ENCODE results near the gene TBC1D16. TPM values are rescaled to one million over a fixed set of nuclear protein-coding genes. Genes with fewer than 3 reads are reported as not detected.

The TBC1D16 gene
- total and polyA plus RNA-seq, 5 donors from 2014 or later: 0.06 to 0.72 (median 0.13) TPM

GRCh38 chr17:79916991-79917901, 118.4 kb downstream of the TBC1D16 start:
- Mint-ChIP-seq H3K9me3 (no peaks in the 10 kb centered on the region), H3K27me3 (peaks cover 4% of the 10 kb centered on the region), H3K27ac (peak overlapping the region in 1 of 3 donors; percentile 56)

GRCh38 chr17:79916506-79916905, 119.2 kb downstream of the TBC1D16 start:
- Mint-ChIP-seq H3K27me3 (peaks cover 4% of the 10 kb centered on the region), H3K27ac (no peak overlapping the region), H3K4me3 (no peak overlapping the region), H3K36me3 (no peaks in the 10 kb centered on the region), H3K4me1 (peaks cover 0 to 1% (median 0%) of the 10 kb centered on the region in 4 donors), H3K9me3 (no peaks in the 10 kb centered on the region)
- Histone ChIP-seq H3K4me1 (ENCODE audit: control insufficient read depth, insufficient read depth, low read length, poor library complexity, severe bottlenecking) (no peaks in the 10 kb centered on the region), H3K27me3 (ENCODE audit: control insufficient read depth, insufficient read depth, low read length) (no peaks in the 10 kb centered on the region), H3K4me3 (ENCODE audit: low read depth, low read length) (no peak overlapping the region), H3K27ac (ENCODE audit: insufficient read depth, low read length, poor library complexity, severe bottlenecking) (no peak overlapping the region), H3K9me3 (ENCODE audit: control insufficient read depth in 2 of 2, low read length in 2 of 2) (no peaks in the 10 kb centered on the region), H3K36me3 (ENCODE audit: control insufficient read depth, insufficient read depth, low read length) (no peaks in the 10 kb centered on the region)
- DNase-seq (no peak), ATAC-seq (ENCODE audit: low read depth in 2 of 2) (no peak)

More at GRCh38 chr17:79916991-79917901, 118.4 kb downstream of the TBC1D16 start:
- Histone ChIP-seq H3K27me3 (ENCODE audit: control insufficient read depth, insufficient read depth, low read length) (no peaks in the 10 kb centered on the region), H3K36me3 (ENCODE audit: control insufficient read depth, insufficient read depth, low read length) (no peaks in the 10 kb centered on the region), H3K9me3 (ENCODE audit: control insufficient read depth in 2 of 2, low read length in 2 of 2) (no peaks in the 10 kb centered on the region), H3K4me3 (ENCODE audit: low read depth, low read length) (no peak overlapping the region), H3K27ac (ENCODE audit: insufficient read depth, low read length, poor library complexity, severe bottlenecking) (no peak overlapping the region), H3K4me1 (ENCODE audit: control insufficient read depth, insufficient read depth, low read length, poor library complexity, severe bottlenecking) (no peaks in the 10 kb centered on the region)
- ATAC-seq (ENCODE audit: low read depth in 2 of 2) (no peak), DNase-seq (no peak)
- Mint-ChIP-seq H3K4me3 (no peak overlapping the region), H3K4me1 (peaks cover 0 to 4% (median 0%) of the 10 kb centered on the region in 4 donors), H3K36me3 (no peaks in the 10 kb centered on the region)

- Histone ChIP-seq H3K4me3 (ENCODE audit: low read depth, low read length) (no peak overlapping the region), H3K4me1 (ENCODE audit: control insufficient read depth, insufficient read depth, low read length, poor library complexity, severe bottlenecking) (no peaks in the 10 kb centered on the region), H3K27ac (ENCODE audit: insufficient read depth, low read length, poor library complexity, severe bottlenecking) (no peak overlapping the region), H3K27me3 (ENCODE audit: control insufficient read depth, insufficient read depth, low read length) (no peaks in the 10 kb centered on the region), H3K36me3 (ENCODE audit: control insufficient read depth, insufficient read depth, low read length) (no peaks in the 10 kb centered on the region), H3K9me3 (ENCODE audit: control insufficient read depth in 2 of 2, low read length in 2 of 2) (no peaks in the 10 kb centered on the region)
- H3K4me1 Mint-ChIP-seq: no peaks in the 10 kb centered on the region
- peak in 1 of 3 donors; percentile 20 for DNase-seq
- H3K4me3 Mint-ChIP-seq: no peak overlapping the region
- peak overlapping the region in 1 of 3 donors; percentile 48 for H3K27ac Mint-ChIP-seq
- no peaks in the 10 kb centered on the region for H3K9me3 Mint-ChIP-seq
- H3K27me3 Mint-ChIP-seq: peaks cover 4% of the 10 kb centered on the region
- ATAC-seq (ENCODE audit: low read depth in 2 of 2): peak in 1 of 2 donors; percentile 43
- H3K36me3 Mint-ChIP-seq: no peaks in the 10 kb centered on the region
Observed at GRCh38 chr17:79915850-79916430, 119.7 kb downstream of the TBC1D16 start.

- Histone ChIP-seq H3K4me1 (ENCODE audit: control insufficient read depth, insufficient read depth, low read length, poor library complexity, severe bottlenecking) (no peaks in the 10 kb centered on the region), H3K27ac (ENCODE audit: insufficient read depth, low read length, poor library complexity, severe bottlenecking) (no peak overlapping the region), H3K9me3 (ENCODE audit: control insufficient read depth in 2 of 2, low read length in 2 of 2) (no peaks in the 10 kb centered on the region), H3K27me3 (ENCODE audit: control insufficient read depth, insufficient read depth, low read length) (no peaks in the 10 kb centered on the region), H3K36me3 (ENCODE audit: control insufficient read depth, insufficient read depth, low read length) (no peaks in the 10 kb centered on the region), H3K4me3 (ENCODE audit: low read depth, low read length) (no peak overlapping the region)
- ATAC-seq (ENCODE audit: low read depth in 2 of 2) (no peak), DNase-seq (no peak)
- Mint-ChIP-seq H3K4me1 (no peaks in the 10 kb centered on the region), H3K27me3 (peaks cover 4% of the 10 kb centered on the region), H3K9me3 (no peaks in the 10 kb centered on the region), H3K36me3 (no peaks in the 10 kb centered on the region), H3K4me3 (no peak overlapping the region), H3K27ac (peak overlapping the region in 1 of 3 donors; percentile 26)
Observed at GRCh38 chr17:79914813-79915740, 120.6 kb downstream of the TBC1D16 start.

- Histone ChIP-seq H3K27me3 (ENCODE audit: control insufficient read depth, insufficient read depth, low read length) (no peaks in the 10 kb centered on the region), H3K27ac (ENCODE audit: insufficient read depth, low read length, poor library complexity, severe bottlenecking) (no peak overlapping the region), H3K9me3 (ENCODE audit: control insufficient read depth in 2 of 2, low read length in 2 of 2) (no peaks in the 10 kb centered on the region), H3K4me3 (ENCODE audit: low read depth, low read length) (no peak overlapping the region), H3K4me1 (ENCODE audit: control insufficient read depth, insufficient read depth, low read length, poor library complexity, severe bottlenecking) (no peaks in the 10 kb centered on the region), H3K36me3 (ENCODE audit: control insufficient read depth, insufficient read depth, low read length) (no peaks in the 10 kb centered on the region)
- ATAC-seq (ENCODE audit: low read depth in 2 of 2) (no peak), DNase-seq (no peak)
- Mint-ChIP-seq H3K4me3 (no peak overlapping the region), H3K27me3 (peaks cover 13% of the 10 kb centered on the region), H3K27ac (no peak overlapping the region), H3K4me1 (no peaks in the 10 kb centered on the region), H3K36me3 (no peaks in the 10 kb centered on the region), H3K9me3 (peaks cover 0 to 1% (median 0%) of the 10 kb centered on the region in 7 donors)
Observed at GRCh38 chr17:79913896-79914812, 121.5 kb downstream of the TBC1D16 start.

- no peak overlapping the region for H3K27ac ChIP-seq (ENCODE audit: insufficient read depth, low read length, poor library complexity, severe bottlenecking)
- no peaks in the 10 kb centered on the region for H3K27me3 ChIP-seq (ENCODE audit: control insufficient read depth, insufficient read depth, low read length)
- H3K4me3 Mint-ChIP-seq: no peak overlapping the region
- H3K27me3 Mint-ChIP-seq: peaks cover 15% of the 10 kb centered on the region
- H3K4me1 ChIP-seq (ENCODE audit: control insufficient read depth, insufficient read depth, low read length, poor library complexity, severe bottlenecking): no peaks in the 10 kb centered on the region
- DNase-seq: no peak
- no peaks in the 10 kb centered on the region for H3K9me3 ChIP-seq (ENCODE audit: control insufficient read depth in 2 of 2, low read length in 2 of 2)
- no peaks in the 10 kb centered on the region for H3K36me3 Mint-ChIP-seq
- H3K9me3 Mint-ChIP-seq: peaks cover 0 to 1% (median 0%) of the 10 kb centered on the region in 7 donors
- no peak overlapping the region for H3K4me3 ChIP-seq (ENCODE audit: low read depth, low read length)
- no peaks in the 10 kb centered on the region for H3K4me1 Mint-ChIP-seq
- no peak for ATAC-seq (ENCODE audit: low read depth in 2 of 2)
- no peaks in the 10 kb centered on the region for H3K36me3 ChIP-seq (ENCODE audit: control insufficient read depth, insufficient read depth, low read length)
- no peak overlapping the region for H3K27ac Mint-ChIP-seq
Observed at GRCh38 chr17:79913451-79913850, 122.2 kb downstream of the TBC1D16 start.

Measured in CD4-positive, CD25-positive, alpha-beta regulatory T cell (primary cell).